NB4 (cell line): ENCODE measurements around the gene RNASE2.

Experiments
- DNase-seq: peaks from one replicate; pipeline ENCODE4 v3.0.0; 2010; ENCODE audit warnings: low read depth
- H3K4me3 ChIP-seq: one replicate; pipeline ENCODE4 v1.5.1; 2011; ENCODE audit warnings: mild to moderate bottlenecking, low read depth, low read length, moderate library complexity
- MYC ChIP-seq: IDR thresholded peaks from 2 replicates; pipeline ENCODE4 v1.6.1; 2011; ENCODE audit warnings: low read depth, low read length
- POLR2A ChIP-seq: IDR thresholded peaks from 2 replicates; pipeline ENCODE4 v1.6.1; 2011; ENCODE audit warnings: mild to moderate bottlenecking; ENCODE audit not compliant: insufficient read length; ENCODE audit errors: extremely low read depth
- TF ChIP-seq, protein P1 (sequence below): IDR thresholded peaks from one replicate; pipeline ENCODE4 v1.5.1; 2012; ENCODE audit warnings: low read depth, low read length
- TF ChIP-seq, protein P2 (sequence below): IDR thresholded peaks from 2 replicates; pipeline ENCODE4 v1.6.1; 2011; ENCODE audit warnings: low read depth, low read length

RNASE2 gene

DNA sequence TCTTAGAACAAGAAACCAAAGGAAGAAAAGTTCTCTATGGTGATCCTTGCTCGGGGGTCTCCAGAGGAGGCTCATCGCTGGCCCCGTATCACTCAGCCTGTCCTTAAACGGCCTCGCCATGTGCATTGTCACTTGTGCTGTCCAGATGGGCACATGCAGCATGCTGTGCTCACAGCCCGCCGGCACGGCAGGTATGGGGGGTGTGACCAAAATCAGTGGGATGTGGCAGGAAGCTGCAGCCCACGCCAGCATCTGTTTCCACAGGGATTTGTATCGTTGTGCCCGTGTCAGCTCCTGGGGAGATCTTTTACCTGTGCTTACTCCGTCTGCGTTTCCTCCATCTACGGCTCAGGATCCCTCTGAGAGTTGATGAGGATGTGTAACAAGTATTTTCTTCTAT, 41.2 kb downstream of the RNASE2 start:
- H3K4me3 ChIP-seq: no peak overlapping the region
- no peak for DNase-seq
- TF ChIP-seq, protein P1, sequence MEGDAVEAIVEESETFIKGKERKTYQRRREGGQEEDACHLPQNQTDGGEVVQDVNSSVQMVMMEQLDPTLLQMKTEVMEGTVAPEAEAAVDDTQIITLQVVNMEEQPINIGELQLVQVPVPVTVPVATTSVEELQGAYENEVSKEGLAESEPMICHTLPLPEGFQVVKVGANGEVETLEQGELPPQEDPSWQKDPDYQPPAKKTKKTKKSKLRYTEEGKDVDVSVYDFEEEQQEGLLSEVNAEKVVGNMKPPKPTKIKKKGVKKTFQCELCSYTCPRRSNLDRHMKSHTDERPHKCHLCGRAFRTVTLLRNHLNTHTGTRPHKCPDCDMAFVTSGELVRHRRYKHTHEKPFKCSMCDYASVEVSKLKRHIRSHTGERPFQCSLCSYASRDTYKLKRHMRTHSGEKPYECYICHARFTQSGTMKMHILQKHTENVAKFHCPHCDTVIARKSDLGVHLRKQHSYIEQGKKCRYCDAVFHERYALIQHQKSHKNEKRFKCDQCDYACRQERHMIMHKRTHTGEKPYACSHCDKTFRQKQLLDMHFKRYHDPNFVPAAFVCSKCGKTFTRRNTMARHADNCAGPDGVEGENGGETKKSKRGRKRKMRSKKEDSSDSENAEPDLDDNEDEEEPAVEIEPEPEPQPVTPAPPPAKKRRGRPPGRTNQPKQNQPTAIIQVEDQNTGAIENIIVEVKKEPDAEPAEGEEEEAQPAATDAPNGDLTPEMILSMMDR: no peak
- TF ChIP-seq POLR2A (no peak), MYC (no peak)
- TF ChIP-seq, protein P2, sequence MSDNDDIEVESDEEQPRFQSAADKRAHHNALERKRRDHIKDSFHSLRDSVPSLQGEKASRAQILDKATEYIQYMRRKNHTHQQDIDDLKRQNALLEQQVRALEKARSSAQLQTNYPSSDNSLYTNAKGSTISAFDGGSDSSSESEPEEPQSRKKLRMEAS: no peak

DNA sequence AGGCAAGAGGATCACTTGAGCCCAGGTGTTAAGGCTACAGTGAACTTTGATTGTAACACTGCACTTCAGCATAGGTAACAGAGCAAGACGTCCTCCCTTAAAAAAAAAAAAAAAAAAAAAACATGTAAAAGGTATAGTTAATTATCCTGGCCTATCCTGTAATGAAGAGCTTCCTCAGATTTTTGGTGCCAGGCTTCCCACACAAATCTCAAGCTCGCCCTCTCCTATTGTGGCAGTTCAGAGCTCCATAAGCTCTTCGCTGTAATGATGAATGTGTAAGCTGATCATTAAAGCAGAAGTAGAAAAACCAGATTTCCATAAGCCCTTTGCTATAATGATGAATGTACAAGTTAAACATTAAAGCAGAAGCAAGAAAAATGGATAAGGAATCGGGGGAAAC, 41.8 kb downstream of the RNASE2 start:
- DNase-seq: no peak
- TF ChIP-seq POLR2A (no peak), MYC (no peak)
- TF ChIP-seq, protein P1: no peak
- TF ChIP-seq, protein P2: no peak
- no peak overlapping the region for H3K4me3 ChIP-seq

DNA sequence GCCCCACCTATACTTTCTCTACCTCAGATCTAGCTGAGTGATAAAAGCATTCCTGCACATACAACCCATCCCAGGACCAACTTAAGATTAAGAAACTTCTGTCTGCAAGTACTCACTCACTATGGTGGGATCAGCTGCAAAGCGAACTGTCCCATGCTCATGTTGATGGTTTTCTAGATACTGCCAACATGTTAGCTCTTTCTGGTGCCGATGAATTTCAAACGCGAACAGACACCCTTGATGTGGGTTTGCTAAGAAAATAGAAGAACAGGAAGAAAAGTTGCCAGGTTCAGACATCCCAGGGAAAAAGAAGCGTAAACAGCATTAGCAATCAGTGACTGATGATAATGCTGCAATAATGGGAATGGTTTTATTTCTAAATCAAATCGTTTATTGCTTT, 42.3 kb downstream of the RNASE2 start:
- no peak overlapping the region for H3K4me3 ChIP-seq
- DNase-seq: no peak
- TF ChIP-seq, protein P2: no peak
- TF ChIP-seq POLR2A (no peak), MYC (no peak)
- TF ChIP-seq, protein P1: no peak

DNA sequence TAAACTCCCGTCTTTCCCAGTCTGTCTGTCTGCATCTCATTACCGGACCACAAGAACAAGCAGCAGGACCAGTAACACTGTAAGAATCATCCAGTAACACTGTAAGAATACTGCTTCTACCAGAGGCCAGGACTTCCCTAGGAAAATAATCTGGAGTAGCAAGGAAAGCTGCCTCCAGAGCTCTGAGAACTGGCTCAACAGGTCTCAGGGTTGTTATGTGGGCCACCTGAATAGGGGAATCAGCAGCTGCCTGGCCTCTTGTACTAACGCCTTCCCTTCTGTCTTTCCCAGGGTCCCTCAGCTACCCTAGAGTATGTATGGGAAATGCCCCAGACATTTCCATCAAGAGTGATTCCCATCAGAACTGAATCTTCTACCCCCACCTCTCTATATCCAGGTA, 42.9 kb downstream of the RNASE2 start:
- TF ChIP-seq MYC (no peak), POLR2A (no peak)
- TF ChIP-seq, protein P1: no peak
- TF ChIP-seq, protein P2: no peak
- H3K4me3 ChIP-seq: no peak overlapping the region
- no peak for DNase-seq

DNA sequence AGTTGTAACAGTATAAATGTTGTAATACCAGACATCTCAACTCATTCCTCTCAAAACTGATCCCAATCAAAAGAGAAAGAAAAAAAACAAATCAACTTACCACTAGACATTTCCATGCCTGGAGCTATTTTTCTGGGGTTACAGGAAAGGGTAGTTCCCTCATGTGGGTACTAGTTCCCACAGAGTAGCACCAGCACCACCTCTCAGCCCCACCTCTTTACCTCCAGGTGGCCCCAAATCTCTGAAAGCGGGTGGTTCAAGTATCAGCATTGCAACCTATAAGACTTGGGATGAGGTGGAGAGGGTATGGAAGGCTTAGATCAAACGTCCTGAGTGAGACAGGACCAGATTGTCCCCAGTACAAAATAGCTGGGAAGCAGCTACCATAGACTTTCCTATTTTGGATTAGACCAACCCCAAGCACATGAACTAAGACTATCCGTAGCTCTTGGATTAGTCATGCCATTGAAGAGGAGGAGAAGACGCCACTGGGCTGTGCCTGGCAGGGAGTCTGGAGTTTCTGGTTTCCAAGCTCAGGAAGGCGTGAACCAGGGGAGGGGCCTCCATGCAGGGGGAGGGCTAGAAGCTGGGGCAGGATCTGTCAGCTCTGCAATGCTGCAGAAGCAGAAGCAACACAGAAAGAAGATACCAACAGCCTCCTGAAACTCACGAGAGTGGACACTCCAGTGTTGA, 43.5 kb downstream of the RNASE2 start, which contains the start of gene SLC39A2:
Gene SLC39A2, plus strand, starts transcription at position 620 of the 693 bp plus-strand sequence. CDS start 154 bp downstream, outside the sequence.
- H3K4me3 ChIP-seq: no peak within 1 kb of the TSS
- no peak for DNase-seq
- TF ChIP-seq POLR2A: no peak
- TF ChIP-seq, protein P2: no peak
- no peak for TF ChIP-seq MYC

DNA sequence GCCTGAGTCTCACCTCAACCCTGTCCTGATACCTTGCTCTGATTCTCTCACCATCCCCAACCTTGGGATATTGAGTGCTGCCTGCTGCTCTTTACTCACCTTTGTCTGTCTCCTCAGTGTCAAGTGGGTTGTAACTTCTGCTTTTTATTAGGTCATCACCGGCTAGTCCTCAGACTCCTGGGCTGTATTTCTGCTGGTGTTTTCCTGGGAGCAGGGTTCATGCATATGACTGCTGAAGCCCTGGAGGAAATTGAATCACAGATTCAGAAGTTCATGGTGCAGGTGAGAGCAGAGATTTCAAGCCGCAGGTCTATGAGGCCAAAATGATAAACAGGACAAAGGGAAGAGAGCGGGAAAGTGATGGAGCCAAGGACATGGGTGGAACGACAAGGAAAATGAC, 44.3 kb downstream of the RNASE2 start:
- TF ChIP-seq, protein P2: no peak
- TF ChIP-seq, protein P1: no peak
- no peak for TF ChIP-seq POLR2A
- TF ChIP-seq MYC: no peak
- H3K4me3 ChIP-seq: no peak overlapping the region
- DNase-seq: no peak
